Glutamatergic neuron (in vitro differentiated cells): ENCODE results near the gene CHERP. TPM values are rescaled to one million over a fixed set of nuclear protein-coding genes. Genes with fewer than 3 reads are reported as not detected.

Source experiments
- DNase-seq: peaks from one replicate; pipeline ENCODE4 v3.0.0; 2022
- H3K27ac Mint-ChIP-seq: one replicate; pipeline ENCODE4 v1.8.0; 2020; ENCODE audit warnings: mild to moderate bottlenecking, mixed read lengths, inconsistent platforms; ENCODE audit not compliant: unreplicated experiment
- H3K27me3 Mint-ChIP-seq: one replicate; pipeline ENCODE4 v1.8.0; 2020; ENCODE audit warnings: mild to moderate bottlenecking, moderate library complexity, mixed read lengths, inconsistent platforms; ENCODE audit not compliant: unreplicated experiment
- H3K36me3 Mint-ChIP-seq: one replicate; pipeline ENCODE4 v1.8.0; 2020; ENCODE audit warnings: mild to moderate bottlenecking, mixed read lengths, inconsistent platforms; ENCODE audit not compliant: unreplicated experiment
- H3K4me1 Mint-ChIP-seq: one replicate; pipeline ENCODE4 v1.8.0; 2020; ENCODE audit warnings: mild to moderate bottlenecking, low read depth, mixed read lengths, inconsistent platforms; ENCODE audit not compliant: unreplicated experiment
- H3K4me3 Mint-ChIP-seq: one replicate; pipeline ENCODE4 v1.8.0; 2020; ENCODE audit warnings: mild to moderate bottlenecking, mixed read lengths, inconsistent platforms; ENCODE audit not compliant: unreplicated experiment
- H3K9me3 Mint-ChIP-seq: one replicate; pipeline ENCODE4 v1.8.0; 2020; ENCODE audit warnings: mild to moderate bottlenecking, moderate library complexity, mixed read lengths, inconsistent platforms; ENCODE audit not compliant: unreplicated experiment
- CTCF ChIP-seq: fragments of 200-600 bp; sonication (generic); IDR thresholded peaks from one replicate; pipeline ENCODE4 v1.5.0; 2021; ENCODE audit not compliant: partially characterized antibody, unreplicated experiment
- total RNA-seq: library from RNA; stranded (reverse); fragmentation: NEBNext Ultra II Directional; extraction: Animal tissue kit (Norgen Biotek cat#: 25700); gene quantifications from one replicate; pipeline ENCODE4 v1.2.1, GENCODE V29; 2021; ENCODE audit not compliant: unreplicated experiment

Gene CHERP
- total RNA-seq, 1 donor from 2014 or later = 50.7 TPM

GRCh38 chr19:16470911-16471811 is 71.1 kb downstream of the CHERP start:
- peaks cover 30% of the 10 kb centered on the region for H3K4me1 Mint-ChIP-seq
- H3K27me3 Mint-ChIP-seq = peaks cover 20% of the 10 kb centered on the region
- no peak for TF ChIP-seq CTCF
- peak overlapping the region; percentile 83 for H3K27ac Mint-ChIP-seq
- H3K9me3 Mint-ChIP-seq = peaks cover 7% of the 10 kb centered on the region
- H3K36me3 Mint-ChIP-seq = no peaks in the 10 kb centered on the region
- peak overlapping the region; percentile 92 for H3K4me3 Mint-ChIP-seq
- DNase-seq = peak; percentile 36

- peak overlapping the region; percentile 92 for H3K4me3 Mint-ChIP-seq
- H3K36me3 Mint-ChIP-seq = no peaks in the 10 kb centered on the region
- TF ChIP-seq CTCF = no peak
- peaks cover 7% of the 10 kb centered on the region for H3K9me3 Mint-ChIP-seq
- peaks cover 31% of the 10 kb centered on the region for H3K4me1 Mint-ChIP-seq
- H3K27me3 Mint-ChIP-seq = peaks cover 21% of the 10 kb centered on the region
- H3K27ac Mint-ChIP-seq = peak overlapping the region; percentile 83
- DNase-seq = no peak
Observed at GRCh38 chr19:16470541-16470910, 71.7 kb downstream of the CHERP start.

Other genes with a start within 250 kb of the CHERP start
- not detected for gene KLF2, start 217.6 kb downstream of the CHERP start, total RNA-seq
- 84.9 TPM for gene EPS15L1, start 70.5 kb downstream of the CHERP start, total RNA-seq
- not detected for gene CALR3, start 46.3 kb downstream of the CHERP start, total RNA-seq
- gene C19orf44, start 46.0 kb downstream of the CHERP start, total RNA-seq = 5.0 TPM
- 31.9 TPM for gene SLC35E1, start 30.0 kb upstream of the CHERP start, total RNA-seq
- gene MED26, start 85.8 kb upstream of the CHERP start, total RNA-seq = 9.8 TPM
- gene SMIM7, start 117.7 kb upstream of the CHERP start, total RNA-seq = 81.0 TPM
- 7.1 TPM for gene TMEM38A, start 118.7 kb upstream of the CHERP start, total RNA-seq
- not detected for gene NWD1, start 177.4 kb upstream of the CHERP start, total RNA-seq